DOHH2 (cell line): ENCODE measurements around the gene KCNJ14.

Experiments
- CTCF ChIP-seq: fragments of 200-600 bp; sonication (generic); IDR thresholded peaks from one replicate; pipeline ENCODE4 v1.5.1; 2014; ENCODE audit warnings: antibody characterized with exemption, mild to moderate bottlenecking, low read depth, low read length; ENCODE audit not compliant: poor library complexity, severe bottlenecking
- EZH2phosphoT487 ChIP-seq: fragments of 200-600 bp; sonication (generic); IDR thresholded peaks from 2 replicates; pipeline ENCODE4 v1.6.1; 2017; ENCODE audit warnings: borderline replicate concordance, mild to moderate bottlenecking, antibody characterized with exemption, low read length, moderate library complexity, mixed read lengths

GRCh38 chr19:48511800-48512503, 56.6 kb downstream of the KCNJ14 start, which contains the start of gene LMTK3:
- TF ChIP-seq CTCF (no peak), EZH2phosphoT487 (no peak)
